ENCODE data around the gene TMEM130.

DNA sequence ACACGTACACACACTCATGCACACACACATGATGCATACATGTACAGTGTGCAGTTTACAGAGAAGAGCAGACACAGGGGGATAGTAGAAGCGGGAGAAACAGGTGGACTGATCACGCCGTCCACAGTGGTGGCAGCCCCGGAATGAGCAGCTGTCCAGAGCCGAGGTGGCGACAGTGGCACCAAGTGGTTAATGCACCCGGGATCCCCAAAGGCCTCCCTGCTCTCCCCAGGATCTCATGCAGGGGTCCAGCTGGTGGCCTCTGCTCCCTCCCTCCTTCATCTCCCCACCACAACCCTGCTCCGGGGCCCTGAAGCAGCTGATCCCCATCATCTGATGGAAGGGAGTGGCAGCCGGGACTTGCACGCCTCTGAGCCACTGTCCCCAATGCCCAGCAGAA, 29.7 kb downstream of the TMEM130 start:
- TF ChIP-seq EP300 (IDR thresholded peaks at IDR 0.05; ENCODE audit: borderline replicate concordance in 1 of 2, low read depth in 1 of 2, low read length in 1 of 2) (no peak), EZH2phosphoT487 (IDR thresholded peaks at IDR 0.05; ENCODE audit: borderline replicate concordance, low read depth) (no peak), POLR2AphosphoS5 (IDR thresholded peaks at IDR 0.05; ENCODE audit: low read depth, low read length) (no peak), RCOR1 (IDR thresholded peaks at IDR 0.05; ENCODE audit: low read length) (no peak), TAF1 (IDR thresholded peaks at IDR 0.05; ENCODE audit: borderline replicate concordance, low read depth, low read length) (no peak), GABPA (IDR thresholded peaks at IDR 0.05; ENCODE audit: low read depth) (no peak), FOXM1 (IDR thresholded peaks at IDR 0.05; ENCODE audit: low read depth) (no peak), FOSL2 (IDR thresholded peaks at IDR 0.05; ENCODE audit: borderline replicate concordance, low read depth) (no peak), NRF1 (IDR thresholded peaks at IDR 0.05; ENCODE audit: low read depth, low read length) (no peak), SIN3A (IDR thresholded peaks at IDR 0.05; ENCODE audit: borderline replicate concordance, low read depth, low read length) (no peak)
- TF ChIP-seq, protein P1, sequence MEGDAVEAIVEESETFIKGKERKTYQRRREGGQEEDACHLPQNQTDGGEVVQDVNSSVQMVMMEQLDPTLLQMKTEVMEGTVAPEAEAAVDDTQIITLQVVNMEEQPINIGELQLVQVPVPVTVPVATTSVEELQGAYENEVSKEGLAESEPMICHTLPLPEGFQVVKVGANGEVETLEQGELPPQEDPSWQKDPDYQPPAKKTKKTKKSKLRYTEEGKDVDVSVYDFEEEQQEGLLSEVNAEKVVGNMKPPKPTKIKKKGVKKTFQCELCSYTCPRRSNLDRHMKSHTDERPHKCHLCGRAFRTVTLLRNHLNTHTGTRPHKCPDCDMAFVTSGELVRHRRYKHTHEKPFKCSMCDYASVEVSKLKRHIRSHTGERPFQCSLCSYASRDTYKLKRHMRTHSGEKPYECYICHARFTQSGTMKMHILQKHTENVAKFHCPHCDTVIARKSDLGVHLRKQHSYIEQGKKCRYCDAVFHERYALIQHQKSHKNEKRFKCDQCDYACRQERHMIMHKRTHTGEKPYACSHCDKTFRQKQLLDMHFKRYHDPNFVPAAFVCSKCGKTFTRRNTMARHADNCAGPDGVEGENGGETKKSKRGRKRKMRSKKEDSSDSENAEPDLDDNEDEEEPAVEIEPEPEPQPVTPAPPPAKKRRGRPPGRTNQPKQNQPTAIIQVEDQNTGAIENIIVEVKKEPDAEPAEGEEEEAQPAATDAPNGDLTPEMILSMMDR (IDR thresholded peaks at IDR 0.05) = no peak
- TF ChIP-seq, protein P2, sequence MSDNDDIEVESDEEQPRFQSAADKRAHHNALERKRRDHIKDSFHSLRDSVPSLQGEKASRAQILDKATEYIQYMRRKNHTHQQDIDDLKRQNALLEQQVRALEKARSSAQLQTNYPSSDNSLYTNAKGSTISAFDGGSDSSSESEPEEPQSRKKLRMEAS (IDR thresholded peaks at IDR 0.05; ENCODE audit: low read depth) = no peak
- TF ChIP-seq, protein P3, sequence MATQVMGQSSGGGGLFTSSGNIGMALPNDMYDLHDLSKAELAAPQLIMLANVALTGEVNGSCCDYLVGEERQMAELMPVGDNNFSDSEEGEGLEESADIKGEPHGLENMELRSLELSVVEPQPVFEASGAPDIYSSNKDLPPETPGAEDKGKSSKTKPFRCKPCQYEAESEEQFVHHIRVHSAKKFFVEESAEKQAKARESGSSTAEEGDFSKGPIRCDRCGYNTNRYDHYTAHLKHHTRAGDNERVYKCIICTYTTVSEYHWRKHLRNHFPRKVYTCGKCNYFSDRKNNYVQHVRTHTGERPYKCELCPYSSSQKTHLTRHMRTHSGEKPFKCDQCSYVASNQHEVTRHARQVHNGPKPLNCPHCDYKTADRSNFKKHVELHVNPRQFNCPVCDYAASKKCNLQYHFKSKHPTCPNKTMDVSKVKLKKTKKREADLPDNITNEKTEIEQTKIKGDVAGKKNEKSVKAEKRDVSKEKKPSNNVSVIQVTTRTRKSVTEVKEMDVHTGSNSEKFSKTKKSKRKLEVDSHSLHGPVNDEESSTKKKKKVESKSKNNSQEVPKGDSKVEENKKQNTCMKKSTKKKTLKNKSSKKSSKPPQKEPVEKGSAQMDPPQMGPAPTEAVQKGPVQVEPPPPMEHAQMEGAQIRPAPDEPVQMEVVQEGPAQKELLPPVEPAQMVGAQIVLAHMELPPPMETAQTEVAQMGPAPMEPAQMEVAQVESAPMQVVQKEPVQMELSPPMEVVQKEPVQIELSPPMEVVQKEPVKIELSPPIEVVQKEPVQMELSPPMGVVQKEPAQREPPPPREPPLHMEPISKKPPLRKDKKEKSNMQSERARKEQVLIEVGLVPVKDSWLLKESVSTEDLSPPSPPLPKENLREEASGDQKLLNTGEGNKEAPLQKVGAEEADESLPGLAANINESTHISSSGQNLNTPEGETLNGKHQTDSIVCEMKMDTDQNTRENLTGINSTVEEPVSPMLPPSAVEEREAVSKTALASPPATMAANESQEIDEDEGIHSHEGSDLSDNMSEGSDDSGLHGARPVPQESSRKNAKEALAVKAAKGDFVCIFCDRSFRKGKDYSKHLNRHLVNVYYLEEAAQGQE (IDR thresholded peaks at IDR 0.05; ENCODE audit: low read depth, low read length) = no peak
- TF ChIP-seq, protein P4, sequence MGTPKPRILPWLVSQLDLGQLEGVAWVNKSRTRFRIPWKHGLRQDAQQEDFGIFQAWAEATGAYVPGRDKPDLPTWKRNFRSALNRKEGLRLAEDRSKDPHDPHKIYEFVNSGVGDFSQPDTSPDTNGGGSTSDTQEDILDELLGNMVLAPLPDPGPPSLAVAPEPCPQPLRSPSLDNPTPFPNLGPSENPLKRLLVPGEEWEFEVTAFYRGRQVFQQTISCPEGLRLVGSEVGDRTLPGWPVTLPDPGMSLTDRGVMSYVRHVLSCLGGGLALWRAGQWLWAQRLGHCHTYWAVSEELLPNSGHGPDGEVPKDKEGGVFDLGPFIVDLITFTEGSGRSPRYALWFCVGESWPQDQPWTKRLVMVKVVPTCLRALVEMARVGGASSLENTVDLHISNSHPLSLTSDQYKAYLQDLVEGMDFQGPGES (IDR thresholded peaks at IDR 0.05; ENCODE audit: low read depth, low read length) = no peak

All from SK-N-SH (cell line).